ENCODE measurements around the gene SLC9A9.

SLC9A9 gene

GRCh38 chr3:143321058-143321769 lies 527.1 kb downstream of the SLC9A9 start:
- DNase-seq (ENCODE audit: low spot score), result no peak

GRCh38 chr3:143315766-143316165 lies 532.5 kb downstream of the SLC9A9 start:
- no peak for DNase-seq (ENCODE audit: low spot score)

- DNase-seq (ENCODE audit: low spot score), result no peak
Observed at GRCh38 chr3:143314251-143315093, 533.8 kb downstream of the SLC9A9 start.

GRCh38 chr3:143313893-143314188 lies 534.4 kb downstream of the SLC9A9 start:
- no peak for DNase-seq (ENCODE audit: low spot score)

GRCh38 chr3:143313025-143313892 lies 535.0 kb downstream of the SLC9A9 start:
- no peak for DNase-seq (ENCODE audit: low spot score)

- DNase-seq (ENCODE audit: low spot score), result no peak
Observed at GRCh38 chr3:143311096-143311495, 537.2 kb downstream of the SLC9A9 start.

- DNase-seq (ENCODE audit: low spot score), result no peak
Observed at GRCh38 chr3:143309705-143310104, 538.6 kb downstream of the SLC9A9 start.

GRCh38 chr3:143307613-143308183 lies 540.6 kb downstream of the SLC9A9 start:
- no peak for DNase-seq (ENCODE audit: low spot score)

- DNase-seq (ENCODE audit: low spot score), result no peak
Observed at GRCh38 chr3:143306407-143306806, 541.9 kb downstream of the SLC9A9 start.

- DNase-seq (ENCODE audit: low spot score), result no peak
Observed at GRCh38 chr3:143302638-143303171, 545.6 kb downstream of the SLC9A9 start.

GRCh38 chr3:143301031-143301901 lies 547.0 kb downstream of the SLC9A9 start:
- DNase-seq (ENCODE audit: low spot score), result no peak

- DNase-seq (ENCODE audit: low spot score), result no peak
Observed at GRCh38 chr3:143298886-143299535, 549.3 kb downstream of the SLC9A9 start.

- no peak for DNase-seq (ENCODE audit: low spot score)
Observed at GRCh38 chr3:143298380-143298779, 549.9 kb downstream of the SLC9A9 start.

GRCh38 chr3:143295201-143296080 lies 552.8 kb downstream of the SLC9A9 start:
- no peak for DNase-seq (ENCODE audit: low spot score)

GRCh38 chr3:143294188-143294587 lies 554.1 kb downstream of the SLC9A9 start:
- DNase-seq (ENCODE audit: low spot score), result no peak

- DNase-seq (ENCODE audit: low spot score), result no peak
Observed at GRCh38 chr3:143291836-143292447, 556.3 kb downstream of the SLC9A9 start.

GRCh38 chr3:143288944-143289343 lies 559.3 kb downstream of the SLC9A9 start:
- no peak for DNase-seq (ENCODE audit: low spot score)

- no peak for DNase-seq (ENCODE audit: low spot score)
Observed at GRCh38 chr3:143287403-143287802, 560.9 kb downstream of the SLC9A9 start.

Measured in CD4-positive, alpha-beta T cell treated with Interleukin-15 for 4 hours (primary cell).